ENCODE results near the gene HGFAC.

The HGFAC gene

GRCh38 chr4:3476936-3477749, 35.4 kb downstream of the HGFAC start:
- DNase-seq: no peak

GRCh38 chr4:3477750-3478430, 36.1 kb downstream of the HGFAC start:
- DNase-seq: no peak

DNA sequence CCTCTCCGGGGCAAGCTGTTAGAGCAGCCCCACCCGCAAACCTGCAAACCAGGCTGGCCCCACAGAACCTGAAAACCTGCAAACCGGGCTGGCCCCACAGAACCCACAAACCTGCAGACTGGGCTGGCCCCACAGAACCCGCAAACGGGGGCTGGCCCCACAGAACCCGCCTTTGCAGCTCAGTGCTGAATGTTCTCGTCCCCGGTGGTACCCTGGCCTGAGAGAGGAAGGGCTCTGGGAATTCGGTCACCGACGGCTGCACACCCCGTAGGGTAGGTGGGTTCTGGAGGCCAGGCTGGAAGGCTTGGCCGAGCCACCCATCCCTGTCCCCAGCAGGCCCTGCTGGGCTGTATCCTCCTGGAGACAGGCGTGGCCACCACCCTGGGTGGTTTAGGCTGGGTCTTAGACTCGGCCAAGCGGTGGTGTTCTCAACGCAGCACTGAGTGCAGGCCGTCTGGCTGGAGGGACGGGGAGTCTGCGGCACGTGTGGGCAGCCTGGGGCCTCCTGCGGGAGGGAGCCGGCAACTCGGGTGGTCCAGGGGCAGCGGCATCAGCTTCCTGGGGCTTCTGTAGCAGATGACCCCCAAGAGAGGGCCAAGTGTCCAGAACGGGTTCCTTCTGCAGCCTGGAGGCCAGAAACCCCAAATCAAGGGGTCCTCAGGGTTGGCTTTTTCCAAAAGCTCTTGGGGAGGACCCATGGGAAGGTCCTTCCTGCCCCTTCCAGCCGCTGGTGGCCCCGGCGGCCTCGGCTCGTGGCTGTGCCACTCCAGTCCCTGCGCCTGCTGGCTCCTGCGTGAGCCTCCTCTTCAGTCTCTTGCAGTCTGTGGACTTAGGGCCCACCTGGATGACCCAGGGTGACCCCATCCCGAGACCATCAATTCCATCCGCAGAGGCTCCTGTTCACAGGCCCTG, 36.9 kb downstream of the HGFAC start:
- no peak for DNase-seq

GRCh38 chr4:3479358-3480101, 37.8 kb downstream of the HGFAC start:
- no peak for DNase-seq

GRCh38 chr4:3480528-3481112, 38.9 kb downstream of the HGFAC start:
- no peak for DNase-seq

GRCh38 chr4:3481113-3481531, 39.4 kb downstream of the HGFAC start:
- no peak for DNase-seq

DNA sequence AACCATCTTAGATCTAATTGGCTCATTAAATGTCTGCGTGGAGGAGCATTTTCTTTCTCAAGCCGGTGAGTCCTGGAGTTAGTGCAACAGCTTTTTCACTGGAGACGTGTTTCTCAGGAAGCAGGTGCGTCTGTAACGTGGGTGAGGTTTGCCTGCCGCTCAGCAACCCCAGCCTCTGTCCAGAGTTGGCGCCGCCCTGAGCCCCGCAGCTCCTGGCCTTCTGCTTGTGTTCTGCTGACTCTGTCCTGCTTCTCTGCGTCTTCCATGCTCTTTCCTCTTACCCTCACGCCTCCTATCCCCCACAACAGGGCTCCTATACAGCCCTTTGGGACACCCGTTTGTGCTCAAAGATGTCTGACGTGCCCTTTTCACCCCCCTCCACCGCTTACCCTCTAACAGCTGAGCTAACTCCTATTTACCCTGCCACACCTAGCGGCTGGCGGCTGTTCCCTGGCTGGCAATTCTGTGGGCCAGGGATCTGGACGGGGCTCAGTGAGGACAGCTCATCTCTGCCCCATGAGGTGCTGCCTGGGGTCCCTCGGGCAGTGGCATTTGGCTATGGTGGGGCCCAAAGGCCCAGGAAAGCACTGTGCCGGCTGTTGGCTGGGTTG, 40.1 kb downstream of the HGFAC start:
- DNase-seq: no peak

DNA sequence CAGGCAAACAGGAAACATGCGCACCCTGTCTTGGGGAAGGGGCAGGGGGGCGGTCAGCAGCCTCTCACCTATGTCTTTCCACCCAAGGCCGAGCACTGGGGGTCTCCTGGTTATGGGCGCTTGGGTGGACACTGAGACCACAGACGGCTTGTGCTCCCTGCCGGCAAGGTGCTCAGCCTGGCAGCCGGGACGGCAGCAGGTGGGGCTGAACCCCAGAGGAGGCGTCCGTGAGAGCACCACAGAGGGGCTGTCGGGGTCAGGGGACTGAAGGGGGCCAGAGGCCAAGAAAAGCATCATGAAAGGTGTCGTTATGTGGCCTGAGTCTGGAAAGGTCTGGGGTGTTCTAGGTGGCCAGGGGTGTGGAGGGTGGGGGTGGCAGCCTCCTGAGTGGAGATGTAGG, 40.9 kb downstream of the HGFAC start:
- DNase-seq: no peak

GRCh38 chr4:3483471-3483921, 41.7 kb downstream of the HGFAC start:
- DNase-seq: no peak

DNA sequence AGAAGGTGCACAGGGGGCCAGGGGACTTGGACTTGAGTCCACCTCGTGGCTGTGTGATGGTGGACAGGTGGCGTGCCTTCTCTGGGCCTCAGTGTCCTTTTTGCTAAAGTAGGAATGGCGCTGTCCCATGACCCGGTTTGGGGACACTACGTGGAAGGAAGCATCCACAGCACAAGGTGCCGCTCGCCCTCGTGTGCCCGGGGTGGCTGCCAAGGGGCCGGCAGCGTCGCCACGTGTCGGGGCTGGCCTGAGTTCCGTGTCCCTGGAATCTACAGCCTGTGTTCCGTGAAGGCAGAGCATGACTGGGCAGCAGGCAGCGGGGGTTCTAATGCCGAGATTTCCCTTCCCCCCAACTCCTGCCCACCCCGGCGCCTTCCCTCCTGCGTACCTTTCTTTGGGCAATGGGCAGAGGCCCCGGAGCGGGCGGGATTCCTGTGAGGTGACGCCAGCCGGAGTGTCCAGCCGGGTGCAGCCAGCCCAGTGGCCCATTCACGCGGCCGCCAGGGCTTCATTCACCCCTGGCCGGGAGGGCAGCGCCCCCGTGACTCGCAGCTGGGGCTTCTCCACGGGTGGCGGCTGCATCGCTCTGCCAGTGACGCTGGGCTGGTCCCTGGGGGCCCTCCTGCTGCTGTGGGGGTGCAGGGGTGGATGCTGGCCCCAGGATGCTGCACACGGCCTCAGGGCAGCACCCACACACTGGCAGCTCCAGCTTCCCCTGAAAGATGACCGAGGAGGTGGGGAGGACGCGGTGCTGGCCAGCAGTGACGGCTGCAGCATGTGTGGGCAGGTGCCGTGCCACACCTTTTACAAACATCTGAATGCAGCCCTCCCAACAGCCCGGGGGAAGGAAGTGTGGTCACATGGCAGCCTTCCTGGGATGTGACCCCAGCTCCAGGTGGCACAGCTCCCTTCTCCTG, 42.5 kb downstream of the HGFAC start:
- DNase-seq: no peak

DNA sequence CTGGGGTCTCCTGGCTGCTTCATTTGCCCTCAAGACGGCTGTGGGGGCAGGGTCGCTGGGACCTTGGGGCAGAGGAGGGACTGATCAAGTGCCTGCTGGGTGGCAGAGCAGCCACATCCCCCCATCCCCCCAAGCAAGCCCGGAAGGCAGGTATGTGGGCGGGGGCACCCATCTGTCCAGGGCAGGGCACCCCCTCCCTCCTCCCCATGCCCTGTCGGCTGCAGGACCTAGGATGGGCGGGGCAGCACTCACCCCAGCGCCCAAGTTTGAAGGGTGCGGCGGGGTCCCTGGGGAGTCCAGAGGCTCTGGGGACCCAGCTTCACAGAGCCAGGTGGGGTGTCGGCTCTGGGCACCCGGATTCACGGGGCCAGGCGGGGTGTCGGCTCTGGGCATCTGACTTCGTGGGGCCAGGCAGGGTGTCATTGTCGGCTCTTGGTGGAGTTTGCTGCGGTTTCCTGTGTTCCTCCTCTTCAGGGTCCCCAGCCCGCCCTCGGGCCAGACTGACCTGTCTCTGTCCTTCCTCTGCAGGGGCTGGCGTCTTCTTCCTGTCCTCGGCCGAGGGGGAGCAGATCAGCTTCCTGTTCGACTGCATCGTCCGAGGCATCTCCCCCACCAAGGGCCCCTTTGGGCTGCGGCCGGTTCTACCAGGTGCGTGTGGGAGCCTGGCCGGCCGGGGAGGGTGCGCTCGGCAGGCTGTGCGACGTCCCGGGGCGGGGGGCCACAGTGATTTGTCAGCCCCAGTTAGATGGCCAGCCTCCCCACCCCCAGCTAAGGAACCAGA, 43.4 kb downstream of the HGFAC start:
- DNase-seq: no peak

DNA sequence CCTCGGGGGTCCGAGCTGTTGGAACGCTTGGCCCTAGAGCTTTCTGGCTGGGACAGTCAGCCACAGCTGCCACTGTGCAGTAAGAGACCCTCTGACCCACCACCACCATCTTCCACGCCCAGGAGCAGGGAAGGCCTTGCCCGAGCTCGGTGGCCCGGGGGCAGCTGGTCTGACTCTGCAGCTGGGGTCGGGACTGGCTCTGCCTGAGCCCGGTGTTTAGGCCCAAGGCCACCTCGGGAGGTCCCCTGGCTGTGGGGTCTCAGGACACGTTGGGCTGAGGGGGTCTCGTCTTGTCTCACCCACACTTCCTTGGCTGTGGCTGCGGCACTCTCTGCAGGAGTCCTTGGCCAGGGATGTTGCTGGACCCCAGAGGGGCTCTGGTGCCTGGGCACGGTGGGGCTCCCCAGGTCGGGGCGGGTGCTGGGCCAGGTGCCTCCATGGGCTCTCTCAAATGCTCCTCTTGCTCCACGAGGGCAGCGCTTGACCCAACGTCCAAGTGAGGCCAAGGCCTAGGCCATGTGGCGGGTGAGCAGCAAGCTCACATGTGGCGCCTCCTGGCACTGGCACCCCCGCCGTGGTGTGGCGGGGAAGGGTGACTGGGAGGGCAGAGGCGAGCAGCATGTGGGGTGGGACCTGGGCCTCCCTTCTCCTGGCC, 44.2 kb downstream of the HGFAC start:
- no peak for DNase-seq

DNA sequence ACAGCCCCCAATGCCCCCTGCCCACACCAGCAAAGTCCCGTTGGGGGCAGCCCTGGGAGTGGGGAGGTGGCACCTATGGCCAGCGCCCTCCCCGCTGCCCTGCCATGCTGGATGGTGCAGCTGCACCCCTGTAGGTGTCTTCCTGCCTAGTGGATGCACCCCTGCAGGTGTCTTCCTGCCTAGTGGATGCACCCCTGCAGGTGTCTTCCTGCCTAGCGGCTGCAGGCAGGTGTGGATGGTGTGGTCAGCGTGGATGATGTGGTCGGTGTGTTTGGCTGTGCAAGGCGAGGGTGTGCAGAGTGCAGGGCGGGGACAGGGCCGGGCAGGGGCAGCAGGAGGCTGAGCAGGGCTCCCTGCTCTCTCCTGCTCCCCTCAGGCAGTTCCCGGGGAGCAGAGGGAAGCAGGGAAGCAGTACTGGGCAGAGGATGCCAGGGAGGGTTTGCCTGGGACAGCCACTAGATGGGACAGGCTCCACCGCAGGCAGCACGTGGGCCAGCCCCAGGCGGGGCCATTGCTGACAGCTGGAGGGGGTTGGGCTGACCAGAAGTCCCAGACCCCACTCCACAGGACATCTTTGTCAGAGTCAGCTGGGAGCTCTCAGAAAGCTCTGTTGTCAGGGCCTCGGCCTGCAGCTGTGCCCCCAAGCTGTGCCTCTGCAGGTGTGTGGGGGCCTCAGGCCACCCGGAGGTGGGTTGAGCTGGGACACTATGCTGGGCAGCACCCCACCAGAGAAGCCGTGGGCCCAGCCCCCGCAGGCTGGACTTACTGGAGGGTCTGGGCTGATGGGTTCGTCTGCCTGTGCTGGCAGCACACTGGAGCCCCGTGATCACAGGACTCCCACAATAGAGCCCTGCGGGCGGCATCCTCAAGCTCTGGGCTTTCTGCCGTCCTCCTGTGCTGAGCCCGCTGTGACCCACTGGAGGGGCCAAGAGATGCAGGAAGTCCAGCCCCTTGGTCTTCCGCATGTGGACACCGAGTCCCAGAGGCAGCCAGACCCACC, 45.1 kb downstream of the HGFAC start:
- no peak for DNase-seq

DNA sequence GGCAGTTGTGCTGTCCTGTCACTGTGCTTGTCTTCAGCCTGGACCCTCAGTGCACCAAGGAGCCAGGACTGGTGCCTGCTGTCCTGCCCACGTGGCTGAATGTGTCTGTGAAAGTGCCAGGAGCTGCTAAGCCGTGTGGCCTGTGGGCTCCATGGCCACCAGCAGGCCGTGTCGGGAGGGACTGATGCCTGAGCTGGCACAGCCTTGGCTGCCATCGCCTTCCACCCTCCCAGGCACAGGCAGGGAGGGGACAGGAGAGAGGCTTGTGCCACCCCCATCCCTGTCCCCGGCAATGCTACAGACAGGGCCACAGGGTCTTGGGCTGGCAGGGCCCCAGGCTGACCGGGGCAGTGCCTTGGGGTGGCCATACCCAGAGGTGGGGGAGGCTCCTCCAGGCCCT, 46.1 kb downstream of the HGFAC start:
- no peak for DNase-seq

- no peak for DNase-seq
These were observed 47.1 kb downstream of the HGFAC start for GRCh38 chr4:3488820-3489219.

DNA sequence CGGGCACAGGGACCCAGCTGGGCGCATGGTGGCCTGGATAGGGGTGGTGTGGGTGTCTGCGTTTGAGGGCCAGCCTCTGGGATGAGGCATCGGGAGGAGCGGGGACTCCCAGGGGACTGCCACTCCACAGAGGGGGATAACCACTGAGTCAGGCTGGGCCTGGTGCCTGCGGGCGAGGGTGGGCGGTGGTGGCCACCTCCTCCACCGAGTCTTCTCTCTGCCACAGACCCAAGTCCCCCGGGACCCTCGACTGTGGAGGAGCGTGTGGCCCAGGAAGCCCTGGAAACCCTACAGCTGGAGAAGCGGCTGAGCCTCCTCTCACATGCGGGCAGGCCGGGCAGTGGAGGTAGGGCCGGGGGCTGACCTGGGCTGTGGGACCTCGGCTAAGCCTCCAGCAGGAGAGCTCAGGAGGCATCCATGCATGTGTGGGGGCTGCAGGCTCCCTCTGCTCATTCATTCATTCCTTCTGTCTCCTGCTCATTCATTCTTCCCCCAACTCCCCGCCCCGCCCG, 47.7 kb downstream of the HGFAC start:
- DNase-seq: no peak

DNA sequence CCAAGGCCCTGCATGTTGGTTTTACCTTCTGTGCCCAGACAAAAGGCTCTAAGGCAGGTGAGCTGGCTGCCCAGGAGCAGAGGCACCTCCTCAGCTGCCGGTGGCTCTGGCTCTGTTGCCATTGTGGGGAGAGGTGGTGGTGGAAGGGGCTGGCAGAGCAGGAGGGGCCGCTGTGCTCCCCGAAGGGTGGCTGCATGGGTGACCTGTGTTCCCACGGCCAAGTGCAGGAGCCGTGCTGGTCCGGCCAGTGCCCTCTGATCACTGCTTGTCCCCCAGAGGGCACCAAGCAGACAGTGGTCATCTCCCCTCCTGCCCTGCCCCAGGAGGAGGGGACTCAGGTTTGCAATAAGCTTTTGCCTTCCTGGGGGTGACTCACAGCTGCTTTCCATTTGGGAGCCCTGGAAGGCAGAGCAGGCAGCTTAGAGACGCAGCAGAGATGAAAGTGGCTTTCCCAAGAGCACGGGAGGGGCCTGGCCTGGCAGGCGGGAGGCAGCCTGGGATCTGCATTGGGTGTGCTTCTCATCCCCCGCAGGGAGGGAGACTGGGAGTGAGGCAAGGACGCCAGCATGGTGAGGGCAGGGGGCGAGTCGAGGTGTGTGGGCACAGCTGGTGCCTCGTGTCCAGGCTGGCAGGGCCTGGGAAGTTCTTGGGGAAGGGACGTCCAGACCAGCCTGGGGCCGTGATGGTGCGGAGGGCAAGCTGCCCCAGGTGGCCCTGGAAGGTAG, 50.1 kb downstream of the HGFAC start:
- DNase-seq: no peak
